GM23338 (cell line): ENCODE results near the gene ZNF844. TPM values are rescaled to one million over a fixed set of nuclear protein-coding genes. Genes with fewer than 3 reads are reported as not detected.
A peak's percentile ranks its signal among the peaks of the same experiment; 100 is the strongest.

Experiments used
- ATAC-seq: fragments of 200-7000 bp; cut with Tn5 transposase; 3 replicates; pipeline ENCODE4 v1.9.1; 2020
- DNase-seq: peaks from one replicate; pipeline ENCODE4 v3.0.0-alpha.2; 2015; ENCODE audit warnings: low spot score
- H2AFZ ChIP-seq: fragments of 200-600 bp; sonication (generic); 2 replicates; pipeline ENCODE4 v1.8.0; 2016; ENCODE audit warnings: antibody characterized with exemption, mild to moderate bottlenecking, moderate library complexity
- H3F3A ChIP-seq: fragments of 200-600 bp; sonication (generic); replicated peaks from 2 replicates; pipeline ENCODE4 v1.8.0; 2017; ENCODE audit warnings: antibody characterized with exemption, mixed run types, low read depth
- H3K27ac ChIP-seq: fragments of 200-600 bp; sonication (generic); 2 replicates; pipeline ENCODE4 v1.6.1; 2016; ENCODE audit warnings: low read depth
- H3K27me3 ChIP-seq: fragments of 200-600 bp; sonication (generic); 2 replicates; pipeline ENCODE4 v1.8.0; 2016; ENCODE audit warnings: mild to moderate bottlenecking, mixed run types, moderate library complexity; ENCODE audit not compliant: insufficient read depth
- H3K36me3 ChIP-seq: fragments of 200-600 bp; sonication (generic); 2 replicates; pipeline ENCODE4 v1.8.0; 2016; ENCODE audit warnings: mild to moderate bottlenecking; ENCODE audit not compliant: insufficient read depth
- H3K4me1 ChIP-seq: fragments of 200-600 bp; sonication (generic); 2 replicates; pipeline ENCODE4 v1.8.0; 2016; ENCODE audit warnings: mild to moderate bottlenecking, moderate library complexity; ENCODE audit not compliant: insufficient read depth
- H3K4me2 ChIP-seq: fragments of 200-600 bp; sonication (generic); 2 replicates; pipeline ENCODE4 v1.7.1; 2017; ENCODE audit warnings: mixed run types
- H3K4me3 ChIP-seq: fragments of 200-600 bp; sonication (generic); 2 replicates; pipeline ENCODE4 v1.6.1; 2016; ENCODE audit warnings: mixed run types
- H3K79me2 ChIP-seq: fragments of 200-600 bp; sonication (generic); replicated peaks from 2 replicates; pipeline ENCODE4 v1.8.0; 2017; ENCODE audit warnings: mild to moderate bottlenecking; ENCODE audit not compliant: insufficient read depth
- H3K9me2 ChIP-seq: fragments of 200-600 bp; sonication (generic); 2 replicates; pipeline ENCODE4 v1.8.0; 2017; ENCODE audit not compliant: insufficient read depth
- H4K20me1 ChIP-seq: fragments of 200-600 bp; sonication (generic); replicated peaks from 2 replicates; pipeline ENCODE4 v1.8.0; 2017; ENCODE audit warnings: mild to moderate bottlenecking; ENCODE audit not compliant: insufficient read depth
- H3K27ac Mint-ChIP-seq: 2 replicates; pipeline ENCODE4 v1.8.0; 2020; ENCODE audit warnings: inconsistent platforms, mild to moderate bottlenecking, moderate library complexity, mixed read lengths
- H3K27me3 Mint-ChIP-seq: 3 replicates; pipeline ENCODE4 v1.8.0; 2022; ENCODE audit warnings: low read depth, mild to moderate bottlenecking, moderate library complexity, mixed read lengths, inconsistent platforms; ENCODE audit not compliant: insufficient read depth, poor library complexity
- H3K36me3 Mint-ChIP-seq: 3 replicates; pipeline ENCODE4 v1.8.0; 2021; ENCODE audit warnings: low read depth, mild to moderate bottlenecking, inconsistent platforms, moderate library complexity, mixed read lengths
- H3K4me1 Mint-ChIP-seq: 3 replicates; pipeline ENCODE4 v1.8.0; 2020; ENCODE audit warnings: mild to moderate bottlenecking, inconsistent platforms, mixed read lengths
- H3K4me3 Mint-ChIP-seq: 3 replicates; pipeline ENCODE4 v1.8.0; 2021; ENCODE audit warnings: moderate library complexity, mild to moderate bottlenecking, inconsistent platforms, mixed read lengths
- H3K9me3 Mint-ChIP-seq: 3 replicates; pipeline ENCODE4 v1.8.0; 2020; ENCODE audit warnings: moderate library complexity, mild to moderate bottlenecking, inconsistent platforms, mixed read lengths
- CREB1 ChIP-seq: fragments of 250-450 bp; sonication (Bioruptor Pico); IDR thresholded peaks from 2 replicates; pipeline ENCODE4 v1.5.0; 2020; ENCODE audit warnings: low read depth, mild to moderate bottlenecking, moderate library complexity
- CTCF ChIP-seq, 2 experiments: fragments of 200-600 bp in 1 of 2; sonication (generic) in 1 of 2; conservative IDR thresholded peaks; 2 replicates each; pipeline versions ENCODE4 v1.5.1 to v1.6.1; 2016 to 2017; ENCODE audit warnings: antibody characterized with exemption in 2 of 2, low read depth in 2 of 2, mild to moderate bottlenecking in 2 of 2, moderate library complexity in 1 of 2
- ETS1 ChIP-seq: IDR thresholded peaks from 2 replicates; pipeline ENCODE4 v1.6.1; 2016; ENCODE audit warnings: antibody characterized with exemption
- EZH2 ChIP-seq: fragments of 200-600 bp; sonication (generic); IDR thresholded peaks from one replicate; pipeline ENCODE4 v1.8.0; 2017; ENCODE audit warnings: antibody characterized with exemption, mild to moderate bottlenecking, low read depth; ENCODE audit not compliant: unreplicated experiment
- EZH2phosphoT487 ChIP-seq: fragments of 200-600 bp; sonication (generic); IDR thresholded peaks from one replicate; pipeline ENCODE4 v1.8.1; 2018; ENCODE audit warnings: antibody characterized with exemption; ENCODE audit not compliant: unreplicated experiment
- JUNB ChIP-seq: IDR thresholded peaks from one replicate; pipeline ENCODE4 v1.6.1; 2016; ENCODE audit warnings: antibody characterized with exemption; ENCODE audit not compliant: unreplicated experiment
- NANOG ChIP-seq: IDR thresholded peaks from 2 replicates; pipeline ENCODE4 v1.6.1; 2016; ENCODE audit warnings: antibody characterized with exemption, borderline replicate concordance
- POLR2AphosphoS5 ChIP-seq: IDR thresholded peaks from 2 replicates; pipeline ENCODE4 v1.6.1; 2016; ENCODE audit warnings: antibody characterized with exemption, low read depth
- REST ChIP-seq: IDR thresholded peaks from one replicate; pipeline ENCODE4 v1.6.1; 2018; ENCODE audit warnings: antibody characterized with exemption; ENCODE audit not compliant: unreplicated experiment
- STAT1 ChIP-seq: IDR thresholded peaks from one replicate; pipeline ENCODE4 v1.6.1; 2016; ENCODE audit warnings: antibody characterized with exemption; ENCODE audit not compliant: unreplicated experiment
- ZNF114 ChIP-seq: fragments of 250-450 bp; sonication (Bioruptor Pico); IDR thresholded peaks from 2 replicates; pipeline ENCODE4 v1.5.0; 2020; ENCODE audit warnings: mild to moderate bottlenecking, moderate library complexity
- ZNF331 ChIP-seq: fragments of 250-450 bp; sonication (Bioruptor Pico); IDR thresholded peaks from 2 replicates; pipeline ENCODE4 v1.5.0; 2020; ENCODE audit warnings: low read depth, mild to moderate bottlenecking, moderate library complexity
- ZNF462 ChIP-seq: fragments of 250-450 bp; sonication (Bioruptor Pico); IDR thresholded peaks from 2 replicates; pipeline ENCODE4 v1.5.0; 2020; ENCODE audit warnings: mild to moderate bottlenecking, moderate library complexity
- polyA plus RNA-seq: library from polyadenylated mRNA; unstranded; fragments of >200 nt; fragmentation: Nextera tagmentation; extraction: Ambion mirVana; gene quantifications from 2 replicates; pipeline ENCODE4 v1.2.1, GENCODE V29; 2016
- total RNA-seq: library from RNA; depleted of rRNA; stranded (reverse); fragments of >200 nt; shearing (Covaris generic); gene quantifications from 2 replicates; pipeline ENCODE4 v1.2.3, GENCODE V29; 2014

Gene ZNF844
- total and polyA plus RNA-seq, 2 experiments from 2014 or later, result 2.1 to 10.5 TPM

- no peak overlapping the region for H2AFZ ChIP-seq
- H3K4me1 Mint-ChIP-seq, result no peaks in the 10 kb centered on the region
- peaks cover 47% of the 10 kb centered on the region for H3K79me2 ChIP-seq
- no peaks in the 10 kb centered on the region for H3K9me2 ChIP-seq
- peaks cover 10% of the 10 kb centered on the region for H3F3A ChIP-seq
- H3K27ac ChIP-seq, result no peak overlapping the region
- H3K4me3 Mint-ChIP-seq, result no peak overlapping the region
- H3K4me3 ChIP-seq, result peak overlapping the region; percentile 34; the same call in 1 of the 2 replicates
- peaks cover 82% of the 10 kb centered on the region for H3K36me3 ChIP-seq
- no peaks in the 10 kb centered on the region; the same call in 1 of the 2 replicates for H4K20me1 ChIP-seq
- H3K9me3 Mint-ChIP-seq, result peaks cover 91% of the 10 kb centered on the region
- DNase-seq, result peak; percentile 47
- H3K4me1 ChIP-seq, result no peaks in the 10 kb centered on the region
- H3K27me3 Mint-ChIP-seq, result peaks cover 3% of the 10 kb centered on the region
- TF ChIP-seq ZNF114, result no peak
- TF ChIP-seq ETS1, result no peak
- no peak for TF ChIP-seq ZNF331
- no peak for TF ChIP-seq CTCF (conservative IDR thresholded peaks at IDR 0.05; ENCODE audit: low read depth in 2 of 2)
- no peak for TF ChIP-seq ZNF462 (CRISPR knock-in tag)
- no peak for TF ChIP-seq EZH2phosphoT487
- TF ChIP-seq POLR2AphosphoS5, result no peak
- no peak for TF ChIP-seq STAT1
- no peak for TF ChIP-seq REST
- no peak for TF ChIP-seq NANOG
- no peak for TF ChIP-seq JUNB
- TF ChIP-seq CREB1 (CRISPR knock-in tag), result no peak
- no peak for TF ChIP-seq EZH2
- H3K4me2 ChIP-seq, result no peak overlapping the region
- H3K36me3 Mint-ChIP-seq, result peaks cover 29% of the 10 kb centered on the region
- no peak for ATAC-seq
- no peaks in the 10 kb centered on the region for H3K27me3 ChIP-seq
- H3K27ac Mint-ChIP-seq, result no peak overlapping the region
Observed at GRCh38 chr19:12043752-12044422, 20.6 kb upstream of the ZNF844 start.
